ENCODE results near the gene LMBRD1.

The LMBRD1 gene

GRCh38 chr6:69775585-69775849 lies 21.3 kb downstream of the LMBRD1 start:
- no peak overlapping the region for H3K27ac ChIP-seq
- no peak for DNase-seq (ENCODE audit: low spot score)
- TF ChIP-seq, protein P1, sequence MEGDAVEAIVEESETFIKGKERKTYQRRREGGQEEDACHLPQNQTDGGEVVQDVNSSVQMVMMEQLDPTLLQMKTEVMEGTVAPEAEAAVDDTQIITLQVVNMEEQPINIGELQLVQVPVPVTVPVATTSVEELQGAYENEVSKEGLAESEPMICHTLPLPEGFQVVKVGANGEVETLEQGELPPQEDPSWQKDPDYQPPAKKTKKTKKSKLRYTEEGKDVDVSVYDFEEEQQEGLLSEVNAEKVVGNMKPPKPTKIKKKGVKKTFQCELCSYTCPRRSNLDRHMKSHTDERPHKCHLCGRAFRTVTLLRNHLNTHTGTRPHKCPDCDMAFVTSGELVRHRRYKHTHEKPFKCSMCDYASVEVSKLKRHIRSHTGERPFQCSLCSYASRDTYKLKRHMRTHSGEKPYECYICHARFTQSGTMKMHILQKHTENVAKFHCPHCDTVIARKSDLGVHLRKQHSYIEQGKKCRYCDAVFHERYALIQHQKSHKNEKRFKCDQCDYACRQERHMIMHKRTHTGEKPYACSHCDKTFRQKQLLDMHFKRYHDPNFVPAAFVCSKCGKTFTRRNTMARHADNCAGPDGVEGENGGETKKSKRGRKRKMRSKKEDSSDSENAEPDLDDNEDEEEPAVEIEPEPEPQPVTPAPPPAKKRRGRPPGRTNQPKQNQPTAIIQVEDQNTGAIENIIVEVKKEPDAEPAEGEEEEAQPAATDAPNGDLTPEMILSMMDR (IDR thresholded peaks at IDR 0.05) = no peak

GRCh38 chr6:69774740-69775584 lies 21.8 kb downstream of the LMBRD1 start:
- TF ChIP-seq, protein P1 (IDR thresholded peaks at IDR 0.05) = no peak
- no peak overlapping the region for H3K27ac ChIP-seq
- no peak for DNase-seq (ENCODE audit: low spot score)
- no peak overlapping the region for H3K4me3 ChIP-seq

More at GRCh38 chr6:69775585-69775849, 21.3 kb downstream of the LMBRD1 start:
- no peak overlapping the region for H3K4me3 ChIP-seq

DNA sequence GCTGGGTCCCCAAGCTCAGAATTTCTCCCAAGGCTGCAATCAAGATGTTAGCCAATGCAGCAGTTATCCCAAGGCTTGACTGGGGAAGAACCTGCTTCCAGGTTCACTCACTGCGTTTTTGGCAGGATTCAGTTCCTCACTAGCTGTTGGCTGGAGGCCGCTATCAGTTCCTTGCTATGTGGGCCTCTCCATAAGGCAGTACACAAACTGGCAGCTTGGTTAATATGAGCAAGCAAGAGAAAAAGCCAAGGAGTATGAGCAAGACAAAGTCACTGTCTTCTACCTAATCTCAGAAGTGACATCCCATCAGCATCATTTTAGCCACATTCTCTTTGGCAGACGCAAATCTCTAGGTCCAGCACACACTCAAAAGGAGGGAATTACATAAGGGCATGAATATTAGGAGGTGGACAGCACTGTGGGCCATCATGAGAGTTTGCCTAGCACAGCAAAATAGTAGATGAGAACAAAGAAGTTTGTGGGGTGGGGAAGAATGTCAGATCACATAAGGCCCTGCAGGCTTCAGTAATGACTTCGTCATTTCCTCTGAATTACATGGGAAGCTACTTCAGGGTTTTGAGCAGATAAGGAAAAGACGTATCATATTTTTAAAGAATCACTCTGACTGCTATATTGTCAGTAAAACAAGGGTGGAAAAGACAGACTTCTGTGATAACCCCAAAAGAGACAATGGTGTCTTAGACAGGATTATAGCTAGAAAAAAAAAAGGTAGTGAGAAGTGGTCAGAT lies 25.5 kb downstream of the LMBRD1 start:
- DNase-seq (ENCODE audit: low spot score) = no peak
- no peak overlapping the region for H3K27ac ChIP-seq
- TF ChIP-seq, protein P1 (IDR thresholded peaks at IDR 0.05) = no peak
- no peak overlapping the region for H3K4me3 ChIP-seq

DNA sequence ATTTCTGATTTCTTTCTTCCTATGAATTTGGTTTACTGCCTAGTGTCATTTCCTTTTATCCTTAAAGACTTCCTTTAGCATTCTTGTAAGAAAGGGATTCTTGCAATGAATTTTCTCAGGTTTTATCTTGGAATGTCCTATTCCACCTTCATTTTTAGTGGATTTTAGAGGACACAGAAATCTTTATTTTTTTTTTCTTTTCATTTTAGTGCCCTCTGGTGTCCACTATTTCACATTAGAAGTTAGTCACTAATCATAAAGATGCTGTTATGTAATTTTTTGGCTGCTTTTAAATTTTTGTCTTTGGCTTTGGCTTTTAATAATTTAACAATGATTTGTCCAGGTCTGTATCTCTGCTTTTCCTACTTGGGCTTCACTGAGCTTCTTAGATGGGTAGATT lies 28.1 kb downstream of the LMBRD1 start:
- DNase-seq (ENCODE audit: low spot score) = no peak
- no peak overlapping the region for H3K4me3 ChIP-seq
- H3K27ac ChIP-seq = no peak overlapping the region
- TF ChIP-seq, protein P1 (IDR thresholded peaks at IDR 0.05) = no peak

DNA sequence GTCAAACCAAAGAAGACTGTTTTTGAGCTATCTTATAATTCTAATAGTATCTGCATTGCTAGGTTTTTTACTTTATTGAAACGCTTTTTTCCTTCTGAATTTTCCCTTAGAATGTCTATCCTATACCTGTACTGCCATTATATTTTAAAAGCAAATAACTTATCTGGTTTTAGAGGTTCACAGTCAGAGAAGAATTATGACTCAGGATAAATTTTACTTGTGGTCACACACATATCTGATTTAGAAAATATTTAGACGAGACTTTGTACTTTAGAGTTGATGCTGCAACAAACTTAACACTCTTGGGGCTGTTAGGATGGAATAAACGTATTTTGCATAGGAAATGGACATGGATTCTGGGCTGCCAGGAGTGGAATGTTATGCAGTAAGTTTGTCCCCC lies 33.0 kb downstream of the LMBRD1 start:
- TF ChIP-seq, protein P1 (IDR thresholded peaks at IDR 0.05) = no peak
- DNase-seq (ENCODE audit: low spot score) = no peak
- Histone ChIP-seq H3K4me3 (no peak overlapping the region), H3K27ac (no peak overlapping the region)

GRCh38 chr6:69761853-69762252 lies 35.0 kb downstream of the LMBRD1 start:
- Histone ChIP-seq H3K4me3 (no peak overlapping the region), H3K27ac (no peak overlapping the region)
- DNase-seq (ENCODE audit: low spot score) = no peak
- TF ChIP-seq, protein P1 (IDR thresholded peaks at IDR 0.05) = no peak

DNA sequence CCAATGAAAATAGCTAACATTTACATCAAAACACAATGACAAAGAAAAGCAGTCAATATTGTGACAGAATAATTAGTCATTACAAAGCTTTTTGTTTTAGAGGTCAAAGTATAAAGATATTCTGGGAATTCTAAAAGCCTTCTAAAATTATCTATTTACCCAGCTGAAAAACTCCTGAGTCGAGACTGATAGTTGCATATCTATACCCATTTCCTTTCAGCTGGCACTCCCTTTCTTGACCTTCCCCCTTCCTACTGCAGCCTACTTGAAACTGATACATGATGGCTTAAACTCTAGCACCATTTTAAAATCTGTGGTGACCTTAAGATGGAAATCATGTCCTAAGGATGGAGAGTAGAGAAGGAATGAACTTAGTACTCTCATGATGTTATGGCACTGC lies 38.6 kb downstream of the LMBRD1 start:
- H3K4me3 ChIP-seq = no peak overlapping the region
- H3K27ac ChIP-seq = no peak overlapping the region
- TF ChIP-seq, protein P1 (IDR thresholded peaks at IDR 0.05) = no peak
- DNase-seq (ENCODE audit: low spot score) = no peak

All from coronary artery (tissue), 2 donors.